H1 (cell line): ENCODE results near the gene PATE1. TPM values are rescaled to one million over a fixed set of nuclear protein-coding genes. Genes with fewer than 3 reads are reported as not detected.

Source experiments
- ATF2 ChIP-seq: IDR thresholded peaks from 2 replicates; pipeline ENCODE4 v1.6.1; 2012; ENCODE audit warnings: low read length, inconsistent platforms
- BACH1 ChIP-seq: IDR thresholded peaks from 2 replicates; pipeline ENCODE4 v1.6.1; 2012; ENCODE audit warnings: low read length, improper control_type of control experiment
- BRCA1 ChIP-seq: IDR thresholded peaks from 2 replicates; pipeline ENCODE4 v1.6.1; 2012; ENCODE audit warnings: low read depth, low read length, improper control_type of control experiment
- CBX8 ChIP-seq: fragments of 300-800, 300-1000 bp; sonication (generic); IDR thresholded peaks from 2 replicates; pipeline ENCODE4 v1.7.1; 2016; ENCODE audit warnings: low read depth, low read length, borderline replicate concordance
- CHD1 ChIP-seq: IDR thresholded peaks from 2 replicates; pipeline ENCODE4 v1.6.1; 2012; ENCODE audit warnings: low read depth, low read length, improper control_type of control experiment
- CHD7 ChIP-seq: fragments of 300-600 bp; sonication (generic); IDR thresholded peaks from 2 replicates; pipeline ENCODE4 v1.7.1; 2012; ENCODE audit warnings: low read length, moderate library complexity, mild to moderate bottlenecking, inconsistent platforms; ENCODE audit not compliant: insufficient replicate concordance
- CTBP2 ChIP-seq: IDR thresholded peaks from 2 replicates; pipeline ENCODE4 v1.7.0; 2011; ENCODE audit warnings: borderline replicate concordance, mild to moderate bottlenecking, moderate library complexity, mixed read lengths, low read length; ENCODE audit not compliant: insufficient read depth, insufficient read length
- RXRA ChIP-seq: IDR thresholded peaks from 2 replicates; pipeline ENCODE4 v1.6.1; 2011; ENCODE audit warnings: low read depth, mild to moderate bottlenecking, low read length, moderate library complexity; ENCODE audit not compliant: insufficient read depth
- TAF1 ChIP-seq: IDR thresholded peaks from 2 replicates; pipeline ENCODE4 v1.6.1; 2011; ENCODE audit warnings: mild to moderate bottlenecking, low read depth, low read length
- polyA plus RNA-seq, 7 experiments: library from polyadenylated mRNA; depleted of rRNA in 3 of 7; stranded (reverse) in 5 of 7; unstranded in 2 of 7; fragments of >200 nt in 5 of 7; fragments of 200-250 nt in 2 of 7; gene quantifications; 1 replicate in 5 of 7; 2 replicates in 1 of 7; 4 replicates in 1 of 7; pipeline versions ENCODE4 v1.2.1 to v1.2.3, GENCODE V29; 2011 to 2013; ENCODE audit warnings: missing spikeins in 2 of 7, mixed read lengths in 2 of 7
- total RNA-seq: library from RNA; stranded (reverse); fragmentation: NEBNext Ultra II Directional; extraction: Animal tissue kit (Norgen Biotek cat#: 25700); gene quantifications from 2 replicates; pipeline ENCODE4 v1.2.1, GENCODE V29; 2021

Gene PATE1
- total and polyA plus RNA-seq, 2 of the 8 experiments (the other 6 are each of a cell fraction or from before 2014, with no cell fraction given): not detected

DNA sequence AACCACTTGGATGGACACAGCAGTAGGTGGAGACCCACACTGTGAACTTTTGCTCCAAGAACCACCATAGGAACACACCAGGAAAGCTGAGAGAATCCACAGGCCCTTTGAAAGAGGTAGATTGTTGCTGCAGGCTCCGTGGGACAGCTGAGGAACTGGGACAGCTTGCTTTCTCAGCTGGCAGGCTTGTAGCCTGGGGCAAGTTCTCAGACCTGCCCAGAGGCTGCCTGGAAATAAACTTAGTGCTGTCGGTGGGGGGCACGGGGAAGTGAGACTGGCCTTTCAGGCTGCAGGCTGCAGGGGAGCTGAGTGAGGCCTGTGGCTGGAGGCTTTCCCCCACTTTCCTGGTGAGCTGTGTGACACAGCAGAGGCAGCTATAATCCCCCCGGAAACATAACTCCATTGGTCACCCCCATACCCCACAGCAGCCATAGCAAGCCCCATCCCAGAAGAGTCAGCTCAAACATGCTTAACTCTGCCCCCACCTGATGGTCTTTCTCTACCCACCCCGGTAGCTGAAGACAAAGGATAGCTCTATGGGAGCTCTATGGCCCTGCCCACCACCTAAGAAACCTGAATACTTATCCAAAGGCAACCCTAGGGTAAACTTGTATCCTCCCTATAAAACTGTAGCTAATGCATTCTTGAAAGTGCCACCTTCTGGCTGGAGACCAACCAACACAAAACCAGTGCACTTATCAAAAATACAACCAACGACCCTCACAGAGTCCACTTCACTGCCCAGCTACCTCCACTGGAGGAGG lies 44.0 kb upstream of the PATE1 start (continued):
- TF ChIP-seq CHD7 (no peak), BRCA1 (no peak), ATF2 (no peak), TAF1 (no peak), CBX8 (no peak), BACH1 (no peak), CHD1 (no peak), RXRA (no peak), CTBP2 (no peak)
